ENCODE results near the gene IGF1R.

Gene IGF1R

GRCh38 chr15:98775498-98776230 lies 127.3 kb downstream of the IGF1R start:
- DNase-seq (ENCODE audit: low read depth) = no peak

- no peak for DNase-seq (ENCODE audit: low read depth)
Measured at GRCh38 chr15:98776607-98777281, 128.4 kb downstream of the IGF1R start.

- DNase-seq (ENCODE audit: low read depth) = no peak
Measured at GRCh38 chr15:98777426-98777825, 129.1 kb downstream of the IGF1R start.

DNA sequence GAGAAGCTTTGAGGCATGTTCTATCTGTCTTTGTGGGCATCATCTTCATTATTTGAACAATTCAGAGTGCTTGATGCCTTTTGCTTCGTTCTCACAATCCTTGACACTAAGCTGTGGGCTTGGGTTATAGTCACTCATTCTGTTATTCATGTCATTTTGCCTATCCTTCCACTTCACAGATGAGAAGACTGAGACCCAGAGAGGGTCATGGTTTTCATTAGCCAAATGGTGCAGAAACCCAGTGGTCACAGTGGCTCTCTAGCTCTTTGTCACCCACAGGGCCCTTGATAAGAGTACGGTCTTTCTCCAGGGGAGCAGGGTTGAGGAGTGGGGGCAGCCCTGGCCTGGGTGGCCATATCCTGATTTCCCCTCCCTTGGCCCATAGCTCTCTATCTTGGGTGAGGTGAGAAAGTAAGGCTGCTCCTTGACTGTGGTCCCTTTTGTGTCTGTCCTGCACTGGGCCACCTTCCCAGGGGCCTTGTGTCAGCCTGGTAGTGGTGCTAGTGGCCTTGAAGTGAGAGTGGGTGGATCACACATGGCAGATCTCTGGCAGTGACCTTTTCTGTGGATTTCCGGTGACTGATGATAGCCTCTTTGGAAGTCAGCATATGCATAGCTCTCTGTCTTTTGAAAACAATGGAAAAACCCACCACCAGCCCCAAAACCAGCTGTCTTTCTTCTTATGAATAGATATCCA lies 130.1 kb downstream of the IGF1R start:
- no peak for DNase-seq (ENCODE audit: low read depth)

GRCh38 chr15:98778960-98779359 lies 130.6 kb downstream of the IGF1R start:
- DNase-seq (ENCODE audit: low read depth) = no peak

DNA sequence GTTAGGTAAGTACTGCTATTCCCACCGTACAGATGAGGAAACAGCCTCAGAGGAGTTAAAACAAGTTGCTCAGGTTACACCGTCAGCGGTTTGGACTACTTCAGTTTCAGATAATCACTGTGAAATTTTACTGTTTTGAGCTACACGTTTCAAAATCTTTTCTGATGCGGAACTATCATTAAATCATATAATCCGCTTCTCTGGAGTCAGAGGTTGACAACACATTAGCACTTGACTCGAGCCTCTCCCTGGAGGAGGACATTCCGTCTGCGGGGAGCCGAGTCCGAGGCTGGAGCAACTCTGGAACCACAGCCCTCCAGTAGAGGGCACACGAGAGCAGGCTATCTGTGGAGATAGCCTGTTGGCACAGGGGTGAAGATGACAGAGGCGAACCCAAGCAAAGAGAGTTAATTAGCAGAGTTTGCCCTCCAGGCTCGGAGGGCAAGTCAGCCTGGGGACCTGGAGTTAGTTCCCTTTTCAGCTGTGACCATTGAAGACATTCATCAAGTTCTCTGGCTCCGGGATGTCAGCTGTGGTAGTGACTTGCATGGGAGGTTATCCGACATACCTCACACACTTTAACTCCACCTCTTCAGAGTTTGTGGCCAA lies 131.2 kb downstream of the IGF1R start:
- peak; percentile 66 for DNase-seq (ENCODE audit: low read depth)

DNA sequence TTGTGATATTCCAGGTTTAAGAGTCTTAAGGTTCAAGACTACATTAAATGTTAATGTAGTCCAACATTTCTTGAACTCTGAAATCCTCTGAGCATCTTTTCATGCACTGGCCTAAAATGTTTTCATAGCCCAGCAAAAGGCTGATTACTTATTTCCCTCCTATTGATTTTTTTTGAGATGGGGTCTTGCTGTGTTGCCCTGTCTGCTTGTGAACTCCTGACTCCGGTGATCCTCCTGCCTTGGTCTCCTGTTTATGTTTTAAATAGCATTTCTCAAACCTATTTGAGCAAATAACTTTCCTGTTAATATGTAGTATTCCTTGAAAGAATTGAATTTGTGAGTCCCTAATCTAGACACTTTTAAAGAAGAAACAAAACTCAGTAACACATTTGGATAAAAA lies 133.5 kb downstream of the IGF1R start:
- DNase-seq (ENCODE audit: low read depth) = no peak

GRCh38 chr15:98782801-98783200 lies 134.5 kb downstream of the IGF1R start:
- DNase-seq (ENCODE audit: low read depth) = no peak

DNA sequence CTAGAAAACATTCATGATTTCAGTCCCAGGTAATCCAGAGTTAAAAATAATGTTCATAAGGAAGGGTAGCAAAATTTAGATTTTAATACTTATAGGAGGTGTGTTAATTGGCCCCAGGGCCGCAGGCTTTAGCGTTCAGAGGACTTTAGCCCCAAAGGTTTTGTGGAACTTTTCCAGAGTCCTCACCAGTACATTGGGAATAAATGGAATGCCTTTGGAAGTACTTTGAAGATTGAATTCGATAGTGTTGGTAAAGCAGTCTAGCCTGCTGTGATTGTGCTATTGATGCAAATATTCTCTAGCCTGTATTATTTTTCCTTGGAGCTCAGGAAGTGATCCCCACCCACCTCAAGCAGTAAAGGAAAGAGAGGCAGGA lies 137.1 kb downstream of the IGF1R start:
- no peak for DNase-seq (ENCODE audit: low read depth)

GRCh38 chr15:98785807-98786621 lies 137.7 kb downstream of the IGF1R start:
- DNase-seq (ENCODE audit: low read depth) = no peak

DNA sequence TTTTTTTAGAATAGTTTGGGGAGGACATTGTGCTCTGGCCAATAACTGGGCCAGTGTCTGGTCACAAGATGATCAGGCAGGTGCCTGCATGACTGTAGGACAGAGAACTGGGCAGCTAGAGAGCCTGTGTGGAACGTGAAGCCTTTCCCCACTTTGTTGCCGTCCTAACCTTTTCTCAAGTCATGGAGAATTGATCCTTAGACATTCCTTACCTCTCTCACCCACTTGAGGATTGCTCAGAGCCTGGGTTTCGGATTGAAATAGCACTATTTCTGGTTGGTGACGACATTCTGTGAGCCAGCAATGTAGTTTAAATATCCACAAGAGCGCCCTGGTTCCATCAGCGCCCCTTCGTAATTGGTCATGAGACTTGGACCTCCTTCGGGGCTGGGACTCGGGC lies 138.4 kb downstream of the IGF1R start:
- no peak for DNase-seq (ENCODE audit: low read depth)

DNA sequence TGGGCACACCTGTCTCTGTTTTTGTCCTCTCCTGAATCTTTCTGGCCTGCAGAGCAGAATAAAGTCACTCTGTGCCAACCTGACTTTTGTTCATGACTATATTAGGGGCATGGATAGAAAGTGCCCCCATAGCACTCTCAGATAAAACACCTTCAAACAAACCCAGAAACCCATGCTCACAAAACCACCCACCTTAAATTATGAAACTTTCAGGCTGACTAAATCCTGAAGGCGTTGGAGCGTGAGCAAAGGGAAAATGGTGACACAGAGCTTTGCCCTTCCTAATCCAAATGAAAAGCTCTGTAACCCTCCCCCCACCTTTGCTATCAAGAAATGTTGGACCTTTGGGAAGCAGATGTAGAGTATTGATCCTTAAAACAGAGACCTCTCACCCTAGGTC lies 138.9 kb downstream of the IGF1R start:
- no peak for DNase-seq (ENCODE audit: low read depth)

- DNase-seq (ENCODE audit: low read depth) = no peak
Measured at GRCh38 chr15:98787936-98788757, 139.8 kb downstream of the IGF1R start.

- DNase-seq (ENCODE audit: low read depth) = no peak
Measured at GRCh38 chr15:98789020-98789419, 140.7 kb downstream of the IGF1R start.

GRCh38 chr15:98790270-98790669 lies 141.9 kb downstream of the IGF1R start:
- DNase-seq (ENCODE audit: low read depth) = no peak

DNA sequence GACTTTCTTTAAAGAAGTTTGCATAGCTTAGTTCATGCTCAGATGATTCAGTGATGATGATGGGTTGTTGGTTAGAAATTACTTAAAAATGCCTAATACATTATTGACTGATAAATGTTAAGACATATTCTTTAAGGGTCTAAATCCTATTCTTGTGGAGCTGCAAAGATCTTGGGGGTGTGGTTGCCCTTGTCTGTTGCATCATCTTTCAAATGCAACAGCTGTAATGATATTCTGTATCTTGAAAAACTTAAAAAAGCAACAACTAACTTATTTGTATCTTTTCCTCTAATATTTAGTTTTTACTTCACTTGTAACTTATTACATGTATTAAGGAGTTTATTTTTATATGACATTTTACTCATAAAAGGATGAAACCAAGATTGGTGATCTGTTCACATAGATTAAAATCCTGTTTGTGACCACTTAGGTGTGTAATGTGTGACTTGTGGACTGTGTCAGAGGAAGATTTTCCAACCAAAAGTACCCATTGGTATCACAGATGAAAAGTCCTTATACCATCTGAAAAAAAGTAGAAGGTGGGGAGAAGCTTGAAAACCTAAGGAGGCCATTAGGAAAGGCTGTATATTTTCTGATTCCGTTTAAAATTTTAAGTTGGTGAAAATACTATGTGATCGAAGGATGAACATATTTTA lies 142.8 kb downstream of the IGF1R start:
- DNase-seq (ENCODE audit: low read depth) = no peak

GRCh38 chr15:98792117-98792516 lies 143.8 kb downstream of the IGF1R start:
- no peak for DNase-seq (ENCODE audit: low read depth)

GRCh38 chr15:98794211-98794610 lies 145.9 kb downstream of the IGF1R start:
- no peak for DNase-seq (ENCODE audit: low read depth)

GRCh38 chr15:98794748-98795147 lies 146.4 kb downstream of the IGF1R start:
- no peak for DNase-seq (ENCODE audit: low read depth)

DNA sequence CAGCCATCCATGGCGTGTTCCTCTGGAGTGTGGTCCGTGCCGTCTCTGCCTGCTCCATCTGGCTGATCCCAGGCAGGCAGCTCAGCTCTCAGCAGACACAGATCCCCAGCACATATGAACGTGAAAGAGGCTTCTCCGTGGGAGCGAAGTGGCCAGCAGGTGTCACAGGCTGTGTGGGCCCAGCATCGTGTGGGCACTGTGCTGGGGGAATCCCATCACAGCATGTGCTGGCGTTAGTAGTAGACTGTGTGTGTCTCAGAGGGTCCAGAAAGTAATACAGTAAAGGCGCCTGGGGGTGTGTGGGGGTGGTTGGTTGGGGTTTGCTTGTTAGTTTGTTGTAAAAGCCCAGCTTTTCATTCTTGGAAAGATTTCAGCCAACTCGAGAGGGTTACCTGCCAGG lies 147.6 kb downstream of the IGF1R start:
- no peak for DNase-seq (ENCODE audit: low read depth)
